H1 (cell line): ENCODE data around the gene RTN4RL1. TPM values are rescaled to one million over a fixed set of nuclear protein-coding genes. Genes with fewer than 3 reads are reported as not detected.

ENCODE experiments used
- CTCF ChIA-PET: fragments of 300-600 bp; sonication (Branson Sonifier 250); formaldehyde crosslinking; loops from one replicate; lab custom pipeline; 2021; ENCODE audit not compliant: partially characterized antibody; lab: Charles Lee
- POLR2A ChIA-PET: fragments of 300-600 bp; sonication (Branson Sonifier 250); formaldehyde crosslinking; loops from one replicate; lab custom pipeline; 2021; ENCODE audit warnings: inconsistent platforms; ENCODE audit not compliant: partially characterized antibody; lab: Charles Lee
- DNase-seq, 2 experiments: peaks; one replicate each; pipeline versions ENCODE4 v3.0.0 to v3.0.0-alpha.2; 2010 to 2022; ENCODE audit warnings: low spot score in 2 of 2, low read depth in 1 of 2, mixed read lengths in 1 of 2
- FAIRE-seq: peaks from 2 replicates; lab custom pipeline; 2011; peaks lifted over from hg19 to GRCh38; lab: Jason Lieb, UNC
- H2AFZ ChIP-seq: 2 replicates; pipeline ENCODE4 v1.8.1; 2012; ENCODE audit warnings: low read length, inconsistent platforms
- H2AK5ac ChIP-seq: 2 replicates; pipeline ENCODE4 v1.6.1; 2013; ENCODE audit warnings: low read depth, low read length
- H2BK120ac ChIP-seq: replicated peaks from 2 replicates; pipeline ENCODE3; 2013; ENCODE audit warnings: low read depth, low read length, inconsistent platforms
- H2BK12ac ChIP-seq: 2 replicates; pipeline ENCODE4 v1.6.1; 2013; ENCODE audit warnings: low read depth, low read length
- H2BK15ac ChIP-seq: 2 replicates; pipeline ENCODE4 v1.6.1; 2013; ENCODE audit warnings: low read length
- H2BK20ac ChIP-seq: 2 replicates; pipeline ENCODE4 v1.6.1; 2013; ENCODE audit warnings: low read length
- H2BK5ac ChIP-seq: 2 replicates; pipeline ENCODE4 v1.6.1; 2013; ENCODE audit warnings: low read depth, low read length
- H3K14ac ChIP-seq: 2 replicates; pipeline ENCODE4 v1.6.1; 2013; ENCODE audit warnings: inconsistent platforms; ENCODE audit not compliant: insufficient read length
- H3K18ac ChIP-seq: 2 replicates; pipeline ENCODE4 v1.6.1; 2013; ENCODE audit warnings: low read length; ENCODE audit errors: extremely low read depth
- H3K23ac ChIP-seq: 2 replicates; pipeline ENCODE4 v1.6.1; 2013; ENCODE audit warnings: inconsistent platforms; ENCODE audit not compliant: insufficient read length
- H3K23me2 ChIP-seq: 2 replicates; pipeline ENCODE4 v1.6.1; 2013; ENCODE audit warnings: low read depth, low read length
- H3K27ac ChIP-seq: 2 replicates; pipeline ENCODE4 v1.6.1; 2011; ENCODE audit warnings: low read depth, low read length, inconsistent platforms
- H3K27me3 ChIP-seq, 4 experiments: replicated peaks in 1 of 4; 1 replicate in 1 of 4; 2 replicates in 3 of 4; pipeline versions ENCODE4 v1.6.1 to v1.8.1; 2011 to 2013; ENCODE audit warnings: low read length in 3 of 4, mild to moderate bottlenecking in 3 of 4, inconsistent platforms in 2 of 4, mixed read lengths in 2 of 4, moderate library complexity in 1 of 4; ENCODE audit not compliant: control insufficient read depth in 3 of 4, insufficient read depth in 3 of 4; ENCODE audit errors: extremely low read depth in 1 of 4
- H3K36me3 ChIP-seq, 4 experiments: 2 replicates each; pipeline versions ENCODE4 v1.6.1 to v1.8.1; 2011 to 2013; ENCODE audit warnings: mild to moderate bottlenecking in 4 of 4, low read length in 3 of 4, moderate library complexity in 2 of 4, control low read depth in 1 of 4, inconsistent platforms in 1 of 4; ENCODE audit not compliant: insufficient read depth in 4 of 4, control insufficient read depth in 2 of 4
- H3K4ac ChIP-seq: replicated peaks from 2 replicates; pipeline ENCODE3; 2013; ENCODE audit warnings: low read length, low read depth, mixed read lengths, inconsistent platforms; ENCODE audit not compliant: insufficient read length
- H3K4me1 ChIP-seq, 4 experiments: replicated peaks in 1 of 4; 1 replicate in 1 of 4; 2 replicates in 3 of 4; pipeline versions ENCODE4 v1.6.1 to v1.8.1; 2011 to 2013; ENCODE audit warnings: low read length in 3 of 4, inconsistent platforms in 2 of 4, mixed read lengths in 1 of 4; ENCODE audit not compliant: insufficient read depth in 4 of 4, control insufficient read depth in 3 of 4
- H3K4me2 ChIP-seq, 2 experiments: 2 replicates each; pipeline versions ENCODE4 v1.6.1 to v1.8.1; 2011 to 2013; ENCODE audit warnings: low read depth in 2 of 2, low read length in 2 of 2, control low read depth in 1 of 2, inconsistent platforms in 1 of 2, mild to moderate bottlenecking in 1 of 2; ENCODE audit not compliant: insufficient read depth in 1 of 2
- H3K4me3 ChIP-seq, 4 experiments: fragments of 200-600, 300-600 bp in 1 of 4; sonication (generic), shearing (Covaris generic), sonication (Bioruptor Twin) in 1 of 4; 2 replicates each; pipeline versions ENCODE4 v1.5.1 to v1.8.1; 2011 to 2016; ENCODE audit warnings: low read length in 4 of 4, low read depth in 3 of 4, control low read depth in 2 of 4, inconsistent platforms in 2 of 4, mild to moderate bottlenecking in 2 of 4, mixed read lengths in 1 of 4, moderate library complexity in 1 of 4; ENCODE audit not compliant: insufficient read depth in 2 of 4; ENCODE audit errors: extremely low read depth in 1 of 4
- H3K56ac ChIP-seq: replicated peaks from 2 replicates; pipeline ENCODE3; 2013; ENCODE audit warnings: low read depth, mild to moderate bottlenecking, mixed read lengths, low read length, inconsistent platforms; ENCODE audit not compliant: insufficient read length
- H3K79me1 ChIP-seq: 2 replicates; pipeline ENCODE4 v1.6.1; 2013; ENCODE audit warnings: low read depth, low read length, control low read depth
- H3K79me2 ChIP-seq, 2 experiments: 2 replicates each; pipeline versions ENCODE4 v1.6.1 to v1.8.1; 2012 to 2013; ENCODE audit warnings: low read length in 2 of 2, mild to moderate bottlenecking in 2 of 2, inconsistent platforms in 1 of 2; ENCODE audit not compliant: insufficient read depth in 2 of 2, control insufficient read depth in 1 of 2
- H3K9ac ChIP-seq, 4 experiments: replicated peaks in 1 of 4; 1 replicate in 1 of 4; 2 replicates in 3 of 4; pipeline versions ENCODE4 v1.6.1 to v1.8.1; 2011 to 2013; ENCODE audit warnings: low read depth in 3 of 4, low read length in 3 of 4, control low read depth in 2 of 4, mild to moderate bottlenecking in 2 of 4, moderate library complexity in 2 of 4, inconsistent platforms in 1 of 4; ENCODE audit errors: extremely low read depth in 1 of 4
- H3K9me3 ChIP-seq, 2 experiments: 2 replicates each; pipeline versions ENCODE4 v1.6.1 to v1.8.1; 2012 to 2013; ENCODE audit warnings: mild to moderate bottlenecking in 2 of 2, moderate library complexity in 2 of 2, control low read depth in 1 of 2, inconsistent platforms in 1 of 2, low read depth in 1 of 2, low read length in 1 of 2, mixed read lengths in 1 of 2; ENCODE audit not compliant: insufficient read depth in 2 of 2
- H4K20me1 ChIP-seq, 2 experiments: replicated peaks in 1 of 2; 2 replicates each; pipeline versions ENCODE3 to v1.8.1; 2011 to 2013; ENCODE audit warnings: inconsistent platforms in 2 of 2, low read length in 2 of 2, mild to moderate bottlenecking in 1 of 2; ENCODE audit not compliant: insufficient read depth in 2 of 2, control insufficient read depth in 1 of 2
- H4K5ac ChIP-seq: 2 replicates; pipeline ENCODE4 v1.6.1; 2013; ENCODE audit warnings: low read length, low read depth, mixed read lengths, inconsistent platforms; ENCODE audit not compliant: insufficient read length
- H4K8ac ChIP-seq: 2 replicates; pipeline ENCODE4 v1.8.0; 2013; ENCODE audit warnings: mild to moderate bottlenecking, moderate library complexity, low read length, inconsistent platforms; ENCODE audit not compliant: insufficient read depth; ENCODE audit errors: extremely low read depth
- H4K91ac ChIP-seq: replicated peaks from 2 replicates; pipeline ENCODE3; 2013; ENCODE audit warnings: low read length, mixed read lengths, inconsistent platforms; ENCODE audit not compliant: insufficient read length
- ASH2L ChIP-seq: fragments of 200-600, 300-600 bp; sonication (generic); IDR thresholded peaks from one replicate; pipeline ENCODE4 v1.7.1; 2017; ENCODE audit warnings: low read length
- BACH1 ChIP-seq: IDR thresholded peaks from 2 replicates; pipeline ENCODE4 v1.6.1; 2012; ENCODE audit warnings: low read length, improper control_type of control experiment
- GABPA ChIP-seq: IDR thresholded peaks from 2 replicates; pipeline ENCODE4 v1.6.1; 2011; ENCODE audit warnings: mild to moderate bottlenecking, low read length, moderate library complexity, borderline replicate concordance; ENCODE audit not compliant: insufficient read depth
- HDAC6 ChIP-seq: IDR thresholded peaks from one replicate; pipeline ENCODE4 v1.7.1; 2012; ENCODE audit warnings: low read depth, mild to moderate bottlenecking, inconsistent platforms, low read length, moderate library complexity
- KDM1A ChIP-seq: fragments of 200-600, 300-600 bp; sonication (generic); IDR thresholded peaks from 2 replicates; pipeline ENCODE4 v1.7.1; 2016; ENCODE audit warnings: mild to moderate bottlenecking, low read length, borderline replicate concordance
- KDM4A ChIP-seq: IDR thresholded peaks from one replicate; pipeline ENCODE4 v1.7.1; 2012; ENCODE audit warnings: low read depth, mild to moderate bottlenecking, moderate library complexity, low read length, inconsistent platforms; ENCODE audit not compliant: severe bottlenecking
- POLR2AphosphoS5 ChIP-seq: IDR thresholded peaks from 2 replicates; pipeline ENCODE4 v1.6.1; 2011; ENCODE audit warnings: low read depth, low read length
- RAD21 ChIP-seq, 2 experiments: IDR thresholded peaks in 1 of 2; conservative IDR thresholded peaks in 1 of 2; 2 replicates each; pipeline ENCODE4 v1.6.1; 2011; ENCODE audit warnings: low read depth in 2 of 2, low read length in 2 of 2, improper control_type of control experiment in 1 of 2, inconsistent platforms in 1 of 2, mild to moderate bottlenecking in 1 of 2, moderate library complexity in 1 of 2
- RFX5 ChIP-seq: IDR thresholded peaks from 2 replicates; pipeline ENCODE4 v1.6.1; 2011; ENCODE audit warnings: low read depth, low read length, improper control_type of control experiment, borderline replicate concordance
- RNF2 ChIP-seq: fragments of 200-900, 300-1000 bp; sonication (generic); IDR thresholded peaks from 2 replicates; pipeline ENCODE4 v1.7.1; 2016; ENCODE audit warnings: borderline replicate concordance, low read depth, mild to moderate bottlenecking, antibody characterized with exemption, low read length; ENCODE audit not compliant: poor library complexity, severe bottlenecking; ENCODE audit errors: missing control alignments
- RXRA ChIP-seq: IDR thresholded peaks from 2 replicates; pipeline ENCODE4 v1.6.1; 2011; ENCODE audit warnings: low read depth, mild to moderate bottlenecking, low read length, moderate library complexity; ENCODE audit not compliant: insufficient read depth
- SP1 ChIP-seq: IDR thresholded peaks from 2 replicates; pipeline ENCODE4 v1.6.1; 2011; ENCODE audit warnings: low read depth, low read length
- SP4 ChIP-seq: IDR thresholded peaks from 2 replicates; pipeline ENCODE4 v1.6.1; 2012; ENCODE audit warnings: low read length, inconsistent platforms
- ZNF274 ChIP-seq: IDR thresholded peaks from 2 replicates; pipeline ENCODE4 v1.7.0; 2012; ENCODE audit warnings: low read length, borderline replicate concordance; ENCODE audit errors: extremely low read depth
- WGBS, 2 experiments: shearing (Covaris generic) in 1 of 2; methylation state at CpG; one replicate each; pipeline versions ENCODE4 v1.1.6 to v1.1.7; 2013 to 2015; ENCODE audit warnings: low lambda C conversion rate in 2 of 2, mixed read lengths in 2 of 2, inconsistent platforms in 1 of 2, low coverage in 1 of 2, missing lambda C conversion rate in 1 of 2; ENCODE audit not compliant: insufficient replicate concordance in 2 of 2, insufficient coverage in 1 of 2, insufficient read length in 1 of 2; ENCODE audit errors: extremely low coverage in 1 of 2, missing lambda C conversion rate in 1 of 2; 5-methylcytosine and 5-hydroxymethylcytosine counted together
- polyA plus RNA-seq, 7 experiments: library from polyadenylated mRNA; depleted of rRNA in 3 of 7; stranded (reverse) in 5 of 7; unstranded in 2 of 7; fragments of >200 nt in 5 of 7; fragments of 200-250 nt in 2 of 7; gene quantifications; 1 replicate in 5 of 7; 2 replicates in 1 of 7; 4 replicates in 1 of 7; pipeline versions ENCODE4 v1.2.1 to v1.2.3, GENCODE V29; 2011 to 2013; ENCODE audit warnings: missing spikeins in 2 of 7, mixed read lengths in 2 of 7
- total RNA-seq: library from RNA; stranded (reverse); fragmentation: NEBNext Ultra II Directional; extraction: Animal tissue kit (Norgen Biotek cat#: 25700); gene quantifications from 2 replicates; pipeline ENCODE4 v1.2.1, GENCODE V29; 2021

The RTN4RL1 gene
- total and polyA plus RNA-seq, 2 of the 8 experiments (the other 6 are each of a cell fraction or from before 2014, with no cell fraction given) = 0.09 TPM; not detected in 1

DNA sequence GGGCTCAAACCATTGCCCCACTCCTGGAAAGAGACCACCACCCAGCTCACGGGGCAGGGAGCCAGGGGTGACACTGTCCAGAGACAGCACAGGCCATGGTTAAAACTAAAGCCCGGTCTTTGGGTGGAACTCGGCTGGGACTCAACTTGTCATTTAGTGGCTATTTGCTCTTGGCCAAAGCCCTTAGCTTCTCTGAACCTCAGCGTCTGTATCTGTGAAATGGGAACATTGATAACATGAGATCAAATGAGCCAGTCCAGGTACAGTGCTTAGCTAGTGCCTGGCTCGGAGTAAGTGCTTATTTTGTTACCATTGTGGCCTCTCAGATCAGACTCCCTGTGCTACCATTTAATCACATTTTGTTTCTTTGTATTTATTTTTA is 48.5 kb downstream of the RTN4RL1 start:
- Histone ChIP-seq H4K20me1 (peaks cover 0 to 3% of the 10 kb centered on the region in 2 experiments), H4K5ac (no peak overlapping the region), H3K4me1 (peaks cover 0 to 6% (median 0%) of the 10 kb centered on the region in 4 experiments; a peak in 3 of 7 replicates), H3K9me3 (no peaks in the 10 kb centered on the region), H3K56ac (no peak overlapping the region), H3K79me1 (no peaks in the 10 kb centered on the region), H3K79me2 (no peaks in the 10 kb centered on the region), H2BK120ac (no peak overlapping the region), H3K27me3 (peaks cover 0 to 17% (median 11%) of the 10 kb centered on the region in 4 experiments; a peak in 5 of 7 replicates), H2AK5ac (no peak overlapping the region), H4K8ac (no peak overlapping the region; the same call in 1 of the 2 replicates), H3K23ac (no peak overlapping the region), H3K14ac (no peak overlapping the region), H2BK15ac (no peak overlapping the region), H3K9ac (no peak overlapping the region), H3K4me3 (no peak overlapping the region), H3K36me3 (no peaks in the 10 kb centered on the region), H3K4me2 (no peak overlapping the region), H2BK12ac (no peak overlapping the region), H3K18ac (no peak overlapping the region), H2BK20ac (no peak overlapping the region), H3K27ac (no peak overlapping the region), H4K91ac (no peak overlapping the region), H2AFZ (no peak overlapping the region), H2BK5ac (no peak overlapping the region), H3K4ac (no peak overlapping the region), H3K23me2 (no peaks in the 10 kb centered on the region)
- FAIRE-seq (no peak), DNase-seq (no peak)
- ChIA-PET CTCF (interaction anchor here (1.0 kb wide), 1 partner anchor 15 kb away, joined by 3 read pairs; no protein-coding TSS in a partner anchor), POLR2A (no interaction called here)
- WGBS, 2 experiments = 91% methylated on average over 5 of the region's 5 CpGs; no CpG with 5 or more reads in 1 of the 2 experiments
- TF ChIP-seq HDAC6 = no peak
- no peak for TF ChIP-seq RNF2
- TF ChIP-seq KDM4A = no peak
- TF ChIP-seq GABPA = no peak
- TF ChIP-seq SP1 = no peak
- no peak for TF ChIP-seq KDM1A
- TF ChIP-seq RXRA = no peak
- TF ChIP-seq ASH2L = no peak
- TF ChIP-seq SP4 = no peak
- no peak for TF ChIP-seq POLR2AphosphoS5
- no peak for TF ChIP-seq RAD21 (IDR thresholded peaks at IDR 0.05 in 1 of 2, conservative IDR thresholded peaks at IDR 0.05 in 1 of 2; ENCODE audit: low read depth in 2 of 2, low read length in 2 of 2)
- no peak for TF ChIP-seq RFX5
- TF ChIP-seq ZNF274 = no peak
- no peak for TF ChIP-seq BACH1
